ENCODE measurements around the gene TARS3.

DNA sequence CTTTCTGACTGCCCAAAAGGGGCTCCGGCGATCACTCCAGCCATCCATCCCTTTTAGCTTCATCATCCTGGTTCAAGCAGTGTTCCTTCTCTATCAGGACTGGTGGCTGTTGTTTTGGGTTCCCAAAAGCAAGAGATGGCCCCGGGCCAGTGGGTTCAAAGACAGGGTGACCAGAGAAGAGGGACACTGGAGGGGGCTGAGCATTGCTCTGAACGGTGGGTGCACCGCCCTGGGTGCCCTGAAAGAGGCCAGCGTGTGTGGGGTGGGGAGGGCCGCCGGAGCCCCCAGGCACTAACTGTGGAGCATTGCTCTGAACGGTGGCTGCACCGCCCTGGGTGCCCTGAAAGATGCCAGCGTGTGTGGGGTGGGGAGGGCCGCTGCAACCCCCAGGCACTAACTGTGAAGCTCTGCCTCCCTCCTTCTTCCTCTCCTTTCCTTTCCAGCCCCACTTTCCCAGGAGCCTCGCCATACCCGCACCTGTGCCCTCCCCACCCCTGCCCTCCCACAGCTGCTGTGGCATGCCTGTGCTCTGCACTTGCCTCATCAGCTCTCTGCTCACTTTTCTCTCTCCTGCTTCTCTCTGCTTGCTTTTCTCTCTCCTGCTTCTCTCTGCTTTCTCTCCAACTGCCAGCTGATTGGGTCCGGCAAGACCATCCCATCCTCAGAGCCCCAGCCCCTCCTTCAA, 41.6 kb upstream of the TARS3 start:
- TF ChIP-seq, protein P1, sequence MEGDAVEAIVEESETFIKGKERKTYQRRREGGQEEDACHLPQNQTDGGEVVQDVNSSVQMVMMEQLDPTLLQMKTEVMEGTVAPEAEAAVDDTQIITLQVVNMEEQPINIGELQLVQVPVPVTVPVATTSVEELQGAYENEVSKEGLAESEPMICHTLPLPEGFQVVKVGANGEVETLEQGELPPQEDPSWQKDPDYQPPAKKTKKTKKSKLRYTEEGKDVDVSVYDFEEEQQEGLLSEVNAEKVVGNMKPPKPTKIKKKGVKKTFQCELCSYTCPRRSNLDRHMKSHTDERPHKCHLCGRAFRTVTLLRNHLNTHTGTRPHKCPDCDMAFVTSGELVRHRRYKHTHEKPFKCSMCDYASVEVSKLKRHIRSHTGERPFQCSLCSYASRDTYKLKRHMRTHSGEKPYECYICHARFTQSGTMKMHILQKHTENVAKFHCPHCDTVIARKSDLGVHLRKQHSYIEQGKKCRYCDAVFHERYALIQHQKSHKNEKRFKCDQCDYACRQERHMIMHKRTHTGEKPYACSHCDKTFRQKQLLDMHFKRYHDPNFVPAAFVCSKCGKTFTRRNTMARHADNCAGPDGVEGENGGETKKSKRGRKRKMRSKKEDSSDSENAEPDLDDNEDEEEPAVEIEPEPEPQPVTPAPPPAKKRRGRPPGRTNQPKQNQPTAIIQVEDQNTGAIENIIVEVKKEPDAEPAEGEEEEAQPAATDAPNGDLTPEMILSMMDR (IDR thresholded peaks at IDR 0.05) = no peak
- TF ChIP-seq POLR2AphosphoS5 (IDR thresholded peaks at IDR 0.05; ENCODE audit: low read depth, low read length) (no peak), SIN3A (IDR thresholded peaks at IDR 0.05; ENCODE audit: borderline replicate concordance, insufficient read depth, low read depth, low read length) (no peak), TCF7L2 (IDR thresholded peaks at IDR 0.05; ENCODE audit: low read depth, low read length) (no peak)

All from Panc1 (cell line).